ENCODE data around the gene FYB1. TPM values are rescaled to one million over a fixed set of nuclear protein-coding genes. Genes with fewer than 3 reads are reported as not detected.

The FYB1 gene
- total RNA-seq, 1 donor from 2014 or later: 0.11 TPM

DNA sequence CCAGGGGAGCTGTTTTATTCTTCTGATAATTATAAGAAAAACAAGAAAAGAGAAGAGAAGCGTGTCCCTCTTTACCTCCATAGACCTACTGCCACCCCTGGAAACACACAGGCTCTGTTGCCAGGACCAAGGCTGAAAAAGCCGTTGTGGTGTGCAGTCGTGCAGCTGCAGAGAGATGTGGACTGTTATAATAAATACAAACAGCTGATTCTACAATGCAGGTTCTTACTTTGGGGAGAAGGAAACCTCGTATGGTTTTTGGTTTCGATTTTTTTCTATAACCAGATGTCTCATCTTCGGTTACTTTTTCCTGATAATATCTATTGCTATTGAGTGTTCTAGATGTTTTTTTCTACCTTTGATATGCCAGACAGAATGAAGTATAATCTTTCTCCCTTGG is 28.1 kb downstream of the FYB1 start:
- Mint-ChIP-seq H3K27me3 (ENCODE audit: low read depth, unreplicated experiment) (peaks cover 8% of the 10 kb centered on the region), H3K36me3 (ENCODE audit: low read depth, unreplicated experiment) (no peaks in the 10 kb centered on the region), H3K4me1 (ENCODE audit: low read depth, unreplicated experiment) (peaks cover 3% of the 10 kb centered on the region), H3K27ac (ENCODE audit: unreplicated experiment) (no peak overlapping the region), H3K4me3 (ENCODE audit: unreplicated experiment) (no peak overlapping the region), H3K9me3 (ENCODE audit: unreplicated experiment) (no peaks in the 10 kb centered on the region)
- Histone ChIP-seq H3K4me3 (ENCODE audit: insufficient read depth, low read depth, low read length) (no peak overlapping the region), H3K4me2 (ENCODE audit: low read length) (no peak overlapping the region), H3K36me3 (ENCODE audit: insufficient read depth, low read length) (no peaks in the 10 kb centered on the region), H3K9me3 (ENCODE audit: insufficient read depth, low read depth, low read length) (no peaks in the 10 kb centered on the region), H3K27me3 (ENCODE audit: insufficient read depth, low read length) (peaks cover 3% of the 10 kb centered on the region), H3K4me1 (ENCODE audit: insufficient read depth, low read length) (no peaks in the 10 kb centered on the region), H3K79me2 (ENCODE audit: insufficient read depth, low read length) (no peaks in the 10 kb centered on the region), H2AFZ (ENCODE audit: low read depth, low read length) (no peak overlapping the region), H3K9ac (ENCODE audit: low read length) (no peak overlapping the region), H3K27ac (ENCODE audit: low read depth, low read length) (no peak overlapping the region), H4K20me1 (ENCODE audit: insufficient read depth, low read length) (no peaks in the 10 kb centered on the region)
- FAIRE-seq (no peak), DNase-seq (ENCODE audit: low read depth) (no peak)
- TF ChIP-seq EZH2 (IDR thresholded peaks at IDR 0.05; ENCODE audit: insufficient read depth, low read length): no peak
- TF ChIP-seq, protein P1, sequence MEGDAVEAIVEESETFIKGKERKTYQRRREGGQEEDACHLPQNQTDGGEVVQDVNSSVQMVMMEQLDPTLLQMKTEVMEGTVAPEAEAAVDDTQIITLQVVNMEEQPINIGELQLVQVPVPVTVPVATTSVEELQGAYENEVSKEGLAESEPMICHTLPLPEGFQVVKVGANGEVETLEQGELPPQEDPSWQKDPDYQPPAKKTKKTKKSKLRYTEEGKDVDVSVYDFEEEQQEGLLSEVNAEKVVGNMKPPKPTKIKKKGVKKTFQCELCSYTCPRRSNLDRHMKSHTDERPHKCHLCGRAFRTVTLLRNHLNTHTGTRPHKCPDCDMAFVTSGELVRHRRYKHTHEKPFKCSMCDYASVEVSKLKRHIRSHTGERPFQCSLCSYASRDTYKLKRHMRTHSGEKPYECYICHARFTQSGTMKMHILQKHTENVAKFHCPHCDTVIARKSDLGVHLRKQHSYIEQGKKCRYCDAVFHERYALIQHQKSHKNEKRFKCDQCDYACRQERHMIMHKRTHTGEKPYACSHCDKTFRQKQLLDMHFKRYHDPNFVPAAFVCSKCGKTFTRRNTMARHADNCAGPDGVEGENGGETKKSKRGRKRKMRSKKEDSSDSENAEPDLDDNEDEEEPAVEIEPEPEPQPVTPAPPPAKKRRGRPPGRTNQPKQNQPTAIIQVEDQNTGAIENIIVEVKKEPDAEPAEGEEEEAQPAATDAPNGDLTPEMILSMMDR (IDR thresholded peaks at IDR 0.05; ENCODE audit: insufficient read depth, low read depth, low read length): no peak

DNA sequence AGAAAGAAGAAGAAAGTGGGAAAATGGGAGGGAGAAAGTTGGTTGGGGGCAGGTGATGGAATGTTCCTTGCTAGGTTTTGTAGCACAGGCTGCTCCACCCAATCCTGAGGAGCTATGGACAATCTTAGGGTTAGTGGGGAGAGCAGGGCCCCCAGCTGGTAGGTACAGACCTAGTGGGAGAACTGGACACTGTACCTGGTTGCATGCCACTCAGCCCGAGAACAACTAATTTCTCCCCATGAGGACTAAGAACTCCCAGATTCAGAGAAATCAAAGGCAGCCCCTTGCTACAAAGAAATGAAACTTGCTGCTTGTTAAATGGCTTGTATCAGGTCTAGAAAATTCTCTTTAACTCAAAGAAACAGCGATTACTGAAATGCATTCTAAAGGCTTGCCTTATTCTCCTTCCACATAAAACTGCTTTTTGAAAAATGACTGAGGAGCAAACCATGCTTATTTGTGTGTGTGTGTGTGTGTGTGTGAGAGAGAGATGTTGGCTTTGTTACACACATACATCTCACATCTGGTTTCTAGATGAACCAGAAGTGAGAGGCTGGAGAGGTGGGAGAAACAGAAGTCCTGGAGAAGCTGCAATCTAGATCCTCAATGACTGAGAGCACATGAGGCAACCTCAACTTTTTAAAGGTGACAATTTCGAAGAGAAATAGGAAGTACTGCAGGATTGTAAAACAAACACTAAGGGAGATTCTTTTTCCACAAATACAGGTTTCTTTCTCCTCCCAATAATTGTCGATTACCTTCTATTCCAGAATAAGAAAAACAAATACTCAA is 28.9 kb downstream of the FYB1 start:
- DNase-seq (ENCODE audit: low read depth): no peak
- no peaks in the 10 kb centered on the region for H3K36me3 ChIP-seq (ENCODE audit: insufficient read depth, low read length)
- TF ChIP-seq, protein P1 (IDR thresholded peaks at IDR 0.05; ENCODE audit: insufficient read depth, low read depth, low read length): no peak
- TF ChIP-seq EZH2 (IDR thresholded peaks at IDR 0.05; ENCODE audit: insufficient read depth, low read length): no peak

More for the DNA sequence above, 28.9 kb downstream of the FYB1 start:
- Histone ChIP-seq H3K4me1 (ENCODE audit: insufficient read depth, low read length) (no peaks in the 10 kb centered on the region), H3K27ac (ENCODE audit: low read depth, low read length) (no peak overlapping the region), H2AFZ (ENCODE audit: low read depth, low read length) (no peak overlapping the region), H3K9me3 (ENCODE audit: insufficient read depth, low read depth, low read length) (no peaks in the 10 kb centered on the region), H3K27me3 (ENCODE audit: insufficient read depth, low read length) (peaks cover 3% of the 10 kb centered on the region), H3K79me2 (ENCODE audit: insufficient read depth, low read length) (no peaks in the 10 kb centered on the region), H3K4me3 (ENCODE audit: insufficient read depth, low read depth, low read length) (no peak overlapping the region), H3K9ac (ENCODE audit: low read length) (no peak overlapping the region), H3K4me2 (ENCODE audit: low read length) (no peak overlapping the region), H4K20me1 (ENCODE audit: insufficient read depth, low read length) (no peaks in the 10 kb centered on the region)
- H3K4me1 Mint-ChIP-seq (ENCODE audit: low read depth, unreplicated experiment): peaks cover 3% of the 10 kb centered on the region
- no peak overlapping the region for H3K27ac Mint-ChIP-seq (ENCODE audit: unreplicated experiment)
- H3K9me3 Mint-ChIP-seq (ENCODE audit: unreplicated experiment): no peaks in the 10 kb centered on the region
- no peak for FAIRE-seq
- no peaks in the 10 kb centered on the region for H3K36me3 Mint-ChIP-seq (ENCODE audit: low read depth, unreplicated experiment)
- no peak overlapping the region for H3K4me3 Mint-ChIP-seq (ENCODE audit: unreplicated experiment)
- peaks cover 8% of the 10 kb centered on the region for H3K27me3 Mint-ChIP-seq (ENCODE audit: low read depth, unreplicated experiment)
